H1 (cell line): Measurements from ENCODE around the gene MTFR1L. TPM values are rescaled to one million over a fixed set of nuclear protein-coding genes. Genes with fewer than 3 reads are reported as not detected.
A peak's percentile ranks its signal among the peaks of the same experiment; 100 is the strongest.

Experiments used
- BACH1 ChIP-seq: IDR thresholded peaks from 2 replicates; pipeline ENCODE4 v1.6.1; 2012; ENCODE audit warnings: low read length, improper control_type of control experiment
- CBX8 ChIP-seq: fragments of 300-800, 300-1000 bp; sonication (generic); IDR thresholded peaks from 2 replicates; pipeline ENCODE4 v1.7.1; 2016; ENCODE audit warnings: low read depth, low read length, borderline replicate concordance
- CHD2 ChIP-seq: IDR thresholded peaks from 2 replicates; pipeline ENCODE4 v1.6.1; 2012; ENCODE audit warnings: low read length, improper control_type of control experiment
- CTBP2 ChIP-seq: IDR thresholded peaks from 2 replicates; pipeline ENCODE4 v1.7.0; 2011; ENCODE audit warnings: borderline replicate concordance, mild to moderate bottlenecking, moderate library complexity, mixed read lengths, low read length; ENCODE audit not compliant: insufficient read depth, insufficient read length
- CTCF ChIP-seq, 3 experiments: IDR thresholded peaks; 1 replicate in 2 of 3; 2 replicates in 1 of 3; pipeline versions ENCODE4 v1.5.1 to v1.6.1; 2011; ENCODE audit warnings: low read length in 3 of 3, mild to moderate bottlenecking in 3 of 3, inconsistent platforms in 2 of 3, low read depth in 1 of 3, moderate library complexity in 1 of 3; ENCODE audit not compliant: insufficient read depth in 1 of 3; ENCODE audit errors: control extremely low read depth in 1 of 3
- EZH2 ChIP-seq: fragments of 200-600 bp; sonication (generic); IDR thresholded peaks from 2 replicates; pipeline ENCODE4 v1.7.1; 2012; ENCODE audit warnings: low read depth, mild to moderate bottlenecking, moderate library complexity, low read length, inconsistent platforms; ENCODE audit not compliant: severe bottlenecking
- GTF2F1 ChIP-seq: IDR thresholded peaks from 2 replicates; pipeline ENCODE4 v1.6.1; 2012; ENCODE audit warnings: low read depth, low read length, improper control_type of control experiment, borderline replicate concordance
- HDAC6 ChIP-seq: IDR thresholded peaks from one replicate; pipeline ENCODE4 v1.7.1; 2012; ENCODE audit warnings: low read depth, mild to moderate bottlenecking, inconsistent platforms, low read length, moderate library complexity
- JUN ChIP-seq: IDR thresholded peaks from 2 replicates; pipeline ENCODE4 v1.6.1; 2011; ENCODE audit warnings: low read depth, mild to moderate bottlenecking, improper control_type of control experiment, low read length
- KDM1A ChIP-seq: fragments of 200-600, 300-600 bp; sonication (generic); IDR thresholded peaks from 2 replicates; pipeline ENCODE4 v1.7.1; 2016; ENCODE audit warnings: mild to moderate bottlenecking, low read length, borderline replicate concordance
- KDM5A ChIP-seq: fragments of 200-600 bp; IDR thresholded peaks from 2 replicates; pipeline ENCODE4 v1.7.1; 2012; ENCODE audit warnings: mild to moderate bottlenecking, low read length, inconsistent platforms, mixed read lengths
- MAFK ChIP-seq: IDR thresholded peaks from 2 replicates; pipeline ENCODE4 v1.6.1; 2012; ENCODE audit warnings: low read depth, mild to moderate bottlenecking, improper control_type of control experiment, low read length
- MAX ChIP-seq: IDR thresholded peaks from 2 replicates; pipeline ENCODE4 v1.6.1; 2012; ENCODE audit warnings: inconsistent platforms
- NANOG ChIP-seq: IDR thresholded peaks from 2 replicates; pipeline ENCODE4 v1.6.1; 2011; ENCODE audit warnings: low read length, low read depth, mild to moderate bottlenecking, inconsistent platforms; ENCODE audit not compliant: insufficient read depth, poor library complexity, severe bottlenecking
- POLR2A ChIP-seq, 2 experiments: IDR thresholded peaks; 1 replicate in 1 of 2; 2 replicates in 1 of 2; pipeline ENCODE4 v1.6.1; 2011; ENCODE audit warnings: low read depth in 2 of 2, low read length in 2 of 2, mild to moderate bottlenecking in 2 of 2; ENCODE audit errors: control extremely low read depth in 1 of 2
- POLR2AphosphoS5 ChIP-seq: IDR thresholded peaks from 2 replicates; pipeline ENCODE4 v1.6.1; 2011; ENCODE audit warnings: low read depth, low read length
- POU5F1 ChIP-seq: IDR thresholded peaks from 2 replicates; pipeline ENCODE4 v1.6.1; 2011; ENCODE audit warnings: low read depth, mild to moderate bottlenecking, low read length, moderate library complexity
- RBBP5 ChIP-seq: IDR thresholded peaks from 2 replicates; pipeline ENCODE4 v1.7.1; 2012; ENCODE audit warnings: low read depth, mild to moderate bottlenecking, inconsistent platforms, low read length, moderate library complexity, borderline replicate concordance
- RXRA ChIP-seq: IDR thresholded peaks from 2 replicates; pipeline ENCODE4 v1.6.1; 2011; ENCODE audit warnings: low read depth, mild to moderate bottlenecking, low read length, moderate library complexity; ENCODE audit not compliant: insufficient read depth
- SP1 ChIP-seq: IDR thresholded peaks from 2 replicates; pipeline ENCODE4 v1.6.1; 2011; ENCODE audit warnings: low read depth, low read length
- TBP ChIP-seq: IDR thresholded peaks from 2 replicates; pipeline ENCODE4 v1.6.1; 2011; ENCODE audit warnings: low read depth, low read length, improper control_type of control experiment
- TCF12 ChIP-seq: IDR thresholded peaks from 2 replicates; pipeline ENCODE4 v1.6.1; 2011; ENCODE audit warnings: low read depth, mild to moderate bottlenecking, low read length
- ZNF274 ChIP-seq: IDR thresholded peaks from 2 replicates; pipeline ENCODE4 v1.7.0; 2012; ENCODE audit warnings: low read length, borderline replicate concordance; ENCODE audit errors: extremely low read depth
- polyA plus RNA-seq, 7 experiments: library from polyadenylated mRNA; depleted of rRNA in 3 of 7; stranded (reverse) in 5 of 7; unstranded in 2 of 7; fragments of >200 nt in 5 of 7; fragments of 200-250 nt in 2 of 7; gene quantifications; 1 replicate in 5 of 7; 2 replicates in 1 of 7; 4 replicates in 1 of 7; pipeline versions ENCODE4 v1.2.1 to v1.2.3, GENCODE V29; 2011 to 2013; ENCODE audit warnings: missing spikeins in 2 of 7, mixed read lengths in 2 of 7
- total RNA-seq: library from RNA; stranded (reverse); fragmentation: NEBNext Ultra II Directional; extraction: Animal tissue kit (Norgen Biotek cat#: 25700); gene quantifications from 2 replicates; pipeline ENCODE4 v1.2.1, GENCODE V29; 2021

MTFR1L gene
- total and polyA plus RNA-seq, 2 of the 8 experiments (the other 6 are each of a cell fraction or from before 2014, with no cell fraction given) = 20.8 to 23.1 TPM

- TF ChIP-seq CBX8 (no peak), MAX (peak; percentile 91), KDM5A (no peak), EZH2 (no peak), GTF2F1 (no peak), POU5F1 (no peak), TBP (peak; percentile 5; the same call in 1 of the 2 replicates), POLR2A (IDR thresholded peaks at IDR 0.05; ENCODE audit: control extremely low read depth in 1 of 2, low read depth in 2 of 2, low read length in 2 of 2) (peak in 1 of 2 experiments; percentile 48; a peak in 1 of 3 replicates), JUN (no peak), POLR2AphosphoS5 (no peak), SP1 (no peak), HDAC6 (no peak), RBBP5 (no peak; the same call in 1 of the 2 replicates), CHD2 (no peak), KDM1A (peak; percentile 20; the same call in 1 of the 2 replicates), MAFK (no peak), CTBP2 (no peak), TCF12 (no peak), CTCF (IDR thresholded peaks at IDR 0.05; ENCODE audit: control extremely low read depth in 1 of 3, insufficient read depth in 1 of 3, low read depth in 1 of 3, low read length in 3 of 3) (peak in 1 of 3 experiments; percentile 4; a peak in 1 of 4 replicates), ZNF274 (no peak), RXRA (no peak), BACH1 (no peak), NANOG (no peak)
Observed at GRCh38 chr1:25875154-25875855, 55.6 kb downstream of the MTFR1L start, which contains the start of gene PAQR7 (continued).
